Activated CD4-positive, alpha-beta memory T cell treated with anti-CD3 and anti-CD28 coated beads, Interleukin-2, amount 10 ng/mL, durations not matched to agents 7 days and 5 days (primary cell): Measurements from ENCODE around the gene NCK2. TPM values are rescaled to one million over a fixed set of nuclear protein-coding genes. Genes with fewer than 3 reads are reported as not detected.

Experiments used
- CTCF ChIA-PET: fragments of 350-600 bp; sonication (Branson Sonifier 250); formaldehyde crosslinking; loops from one replicate; lab custom pipeline; 2021; ENCODE audit warnings: antibody characterized with exemption, inconsistent platforms; lab: Charles Lee
- POLR2A ChIA-PET: fragments of 350-600 bp; sonication (Branson Sonifier 250); formaldehyde crosslinking; loops from one replicate; lab custom pipeline; 2021; ENCODE audit warnings: antibody characterized with exemption; lab: Charles Lee
- DNase-seq: peaks from one replicate; pipeline ENCODE4 v3.0.0-alpha.2; 2020
- H3K27ac Mint-ChIP-seq: one replicate; pipeline ENCODE4 v1.8.0; 2021; ENCODE audit warnings: mild to moderate bottlenecking, mixed read lengths
- H3K27me3 Mint-ChIP-seq: one replicate; pipeline ENCODE4 v1.8.0; 2021; ENCODE audit warnings: mixed read lengths
- H3K36me3 Mint-ChIP-seq: one replicate; pipeline ENCODE4 v1.8.0; 2021; ENCODE audit warnings: low read depth, mixed read lengths
- H3K4me1 Mint-ChIP-seq: one replicate; pipeline ENCODE4 v1.8.0; 2021; ENCODE audit warnings: mixed read lengths
- H3K4me3 Mint-ChIP-seq: one replicate; pipeline ENCODE4 v1.8.0; 2021; ENCODE audit warnings: mild to moderate bottlenecking, mixed read lengths
- H3K9me3 Mint-ChIP-seq: one replicate; pipeline ENCODE4 v1.8.0; 2021; ENCODE audit warnings: mixed read lengths
- total RNA-seq, 2 experiments: library from RNA; stranded (reverse); gene quantifications; one replicate each; pipeline ENCODE4 v1.2.3, GENCODE V29; 2021

The NCK2 gene
- 10 to 100 TPM; 70.8 to 75.9 TPM for total RNA-seq

- Mint-ChIP-seq H3K27me3 (no peaks in the 10 kb centered on the region), H3K4me1 (peaks cover 74% of the 10 kb centered on the region), H3K36me3 (peaks cover 42% of the 10 kb centered on the region), H3K4me3 (peak within 1 kb of the TSS; percentile 95), H3K9me3 (no peaks in the 10 kb centered on the region), H3K27ac (peak within 1 kb of the TSS; percentile 90)
- CTCF ChIA-PET = interaction anchor here (0.8 to 3.4 kb wide), 7 partner anchors 8 to 350 kb away, joined by 3 to 46 read pairs (median 3); no protein-coding TSS in a partner anchor
- POLR2A ChIA-PET = interaction anchor here (0.7 to 7.3 kb wide), 27 partner anchors 8 to 448 kb away, joined by 3 to 120 read pairs (median 7); no protein-coding TSS in a partner anchor
- DNase-seq = no peak
Measured at GRCh38 chr2:105744909-105745853, at the start of gene NCK2. NCK2 (plus strand) TSS chr2:105744912; CDS start chr2:105855064, 110,152 bp downstream.

GRCh38 chr2:105697781-105698449, 46.8 kb upstream of the NCK2 start:
- DNase-seq = no peak
- CTCF ChIA-PET = no interaction called here
- POLR2A ChIA-PET = no interaction called here
- Mint-ChIP-seq H3K4me1 (no peaks in the 10 kb centered on the region), H3K27me3 (peaks cover 19% of the 10 kb centered on the region), H3K9me3 (peaks cover 8% of the 10 kb centered on the region), H3K36me3 (no peaks in the 10 kb centered on the region), H3K4me3 (no peak overlapping the region), H3K27ac (no peak overlapping the region)

GRCh38 chr2:105698820-105699219, 45.9 kb upstream of the NCK2 start:
- Mint-ChIP-seq H3K4me1 (no peaks in the 10 kb centered on the region), H3K27me3 (peaks cover 21% of the 10 kb centered on the region), H3K36me3 (no peaks in the 10 kb centered on the region), H3K27ac (no peak overlapping the region), H3K4me3 (no peak overlapping the region), H3K9me3 (peaks cover 8% of the 10 kb centered on the region)
- no peak for DNase-seq
- ChIA-PET POLR2A (no interaction called here), CTCF (interaction anchor here (0.6 kb wide), 1 partner anchor 87 kb away, joined by 3 read pairs; no protein-coding TSS in a partner anchor)

- H3K36me3 Mint-ChIP-seq = no peaks in the 10 kb centered on the region
- peaks cover 18% of the 10 kb centered on the region for H3K27me3 Mint-ChIP-seq
- H3K4me1 Mint-ChIP-seq = no peaks in the 10 kb centered on the region
- no peak overlapping the region for H3K27ac Mint-ChIP-seq
- no peak for DNase-seq
- no peak overlapping the region for H3K4me3 Mint-ChIP-seq
- peaks cover 2% of the 10 kb centered on the region for H3K9me3 Mint-ChIP-seq
- CTCF ChIA-PET = no interaction called here
- POLR2A ChIA-PET = no interaction called here
Measured at GRCh38 chr2:105701042-105701441, 43.7 kb upstream of the NCK2 start.

- H3K36me3 Mint-ChIP-seq = no peaks in the 10 kb centered on the region
Measured at GRCh38 chr2:105708697-105709096, 36.0 kb upstream of the NCK2 start.

GRCh38 chr2:105711394-105711793, 33.3 kb upstream of the NCK2 start:
- DNase-seq = no peak
- CTCF ChIA-PET = no interaction called here
- H3K27ac Mint-ChIP-seq = no peak overlapping the region
- POLR2A ChIA-PET = no interaction called here
- H3K36me3 Mint-ChIP-seq = no peaks in the 10 kb centered on the region
- H3K4me1 Mint-ChIP-seq = no peaks in the 10 kb centered on the region
- no peak overlapping the region for H3K4me3 Mint-ChIP-seq
- no peaks in the 10 kb centered on the region for H3K9me3 Mint-ChIP-seq
- peaks cover 11% of the 10 kb centered on the region for H3K27me3 Mint-ChIP-seq

More at GRCh38 chr2:105708697-105709096, 36.0 kb upstream of the NCK2 start:
- no peaks in the 10 kb centered on the region for H3K9me3 Mint-ChIP-seq
- no peak overlapping the region for H3K27ac Mint-ChIP-seq
- peaks cover 5% of the 10 kb centered on the region for H3K27me3 Mint-ChIP-seq
- DNase-seq = no peak
- ChIA-PET CTCF (no interaction called here), POLR2A (no interaction called here)
- no peaks in the 10 kb centered on the region for H3K4me1 Mint-ChIP-seq
- no peak overlapping the region for H3K4me3 Mint-ChIP-seq

GRCh38 chr2:105712166-105712915, 32.4 kb upstream of the NCK2 start:
- Mint-ChIP-seq H3K27me3 (peaks cover 11% of the 10 kb centered on the region), H3K4me3 (no peak overlapping the region), H3K4me1 (no peaks in the 10 kb centered on the region), H3K9me3 (no peaks in the 10 kb centered on the region), H3K27ac (no peak overlapping the region), H3K36me3 (no peaks in the 10 kb centered on the region)
- DNase-seq = no peak
- CTCF ChIA-PET = interaction anchor here (1.2 kb wide), 1 partner anchor 137 kb away, joined by 3 read pairs; no protein-coding TSS in a partner anchor
- POLR2A ChIA-PET = no interaction called here

GRCh38 chr2:105712981-105713596, 31.6 kb upstream of the NCK2 start:
- Mint-ChIP-seq H3K27ac (no peak overlapping the region), H3K9me3 (no peaks in the 10 kb centered on the region), H3K4me1 (no peaks in the 10 kb centered on the region), H3K4me3 (no peak overlapping the region), H3K36me3 (no peaks in the 10 kb centered on the region), H3K27me3 (peaks cover 10% of the 10 kb centered on the region)
- ChIA-PET POLR2A (no interaction called here), CTCF (interaction anchor here (1.2 kb wide), 1 partner anchor 138 kb away, joined by 3 read pairs; no protein-coding TSS in a partner anchor)
- no peak for DNase-seq

- H3K36me3 Mint-ChIP-seq = no peaks in the 10 kb centered on the region
- DNase-seq = no peak
- peaks cover 12% of the 10 kb centered on the region for H3K27me3 Mint-ChIP-seq
- no peak overlapping the region for H3K4me3 Mint-ChIP-seq
- CTCF ChIA-PET = no interaction called here
- no peaks in the 10 kb centered on the region for H3K9me3 Mint-ChIP-seq
- POLR2A ChIA-PET = no interaction called here
- H3K4me1 Mint-ChIP-seq = no peaks in the 10 kb centered on the region
- no peak overlapping the region for H3K27ac Mint-ChIP-seq
Measured at GRCh38 chr2:105714141-105714540, 30.6 kb upstream of the NCK2 start.

- Mint-ChIP-seq H3K9me3 (no peaks in the 10 kb centered on the region), H3K27me3 (peaks cover 9% of the 10 kb centered on the region), H3K4me1 (peaks cover 21% of the 10 kb centered on the region), H3K36me3 (no peaks in the 10 kb centered on the region), H3K4me3 (no peak overlapping the region), H3K27ac (no peak overlapping the region)
- ChIA-PET CTCF (interaction anchor here (1.5 kb wide), 1 partner anchor 36 kb away, joined by 3 read pairs; no protein-coding TSS in a partner anchor), POLR2A (no interaction called here)
- no peak for DNase-seq
Measured at GRCh38 chr2:105718846-105719481, 25.7 kb upstream of the NCK2 start.

GRCh38 chr2:105721991-105722511, 22.7 kb upstream of the NCK2 start:
- DNase-seq = peak; percentile 31
- ChIA-PET POLR2A (interaction anchor here (1.2 to 2.1 kb wide), 3 partner anchors 17 to 438 kb away, joined by 3 to 8 read pairs (median 4); no protein-coding TSS in a partner anchor), CTCF (interaction anchor here (1.0 to 1.6 kb wide), 2 partner anchors 9 to 17 kb away, joined by 3 read pairs; no protein-coding TSS in a partner anchor)
- Mint-ChIP-seq H3K4me3 (no peak overlapping the region), H3K9me3 (peaks cover 6% of the 10 kb centered on the region), H3K27me3 (peaks cover 3% of the 10 kb centered on the region), H3K27ac (peak overlapping the region; percentile 65), H3K4me1 (peaks cover 21% of the 10 kb centered on the region), H3K36me3 (peaks cover 5% of the 10 kb centered on the region)
